ENCODE results near the gene NYAP2.

The NYAP2 gene

DNA sequence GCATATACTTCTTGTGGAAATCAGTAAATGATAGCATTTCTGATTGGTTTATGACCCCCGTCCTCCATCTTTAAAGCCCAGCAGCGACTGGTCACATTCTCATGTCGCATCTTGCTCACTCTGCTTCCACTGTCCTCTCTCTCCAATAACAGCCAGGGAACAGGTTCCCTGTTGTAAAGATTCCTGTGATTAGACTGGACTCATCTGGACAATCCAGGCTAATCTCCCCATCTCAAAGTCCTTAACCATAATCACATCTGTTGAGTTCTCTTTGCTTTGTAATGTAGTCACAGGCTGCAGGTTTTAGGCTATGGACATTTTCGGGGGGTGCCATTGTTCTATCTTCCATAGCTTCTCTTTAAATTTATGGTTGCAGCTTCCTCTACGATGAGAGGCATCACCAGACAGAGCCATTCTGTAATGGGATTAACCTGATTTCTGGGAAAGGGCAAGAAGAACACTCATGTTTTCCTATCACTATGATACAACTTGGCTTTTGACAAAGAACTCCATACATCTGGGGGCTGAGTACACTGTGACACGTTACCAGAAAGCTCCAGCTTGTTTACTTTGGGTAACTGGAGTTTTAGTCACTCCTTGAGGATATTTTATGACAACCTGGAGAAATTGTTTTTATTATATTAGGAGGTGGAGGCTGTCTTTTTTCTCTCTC, 159.0 kb downstream of the NYAP2 start:
- no peak for DNase-seq (ENCODE audit: low spot score)

DNA sequence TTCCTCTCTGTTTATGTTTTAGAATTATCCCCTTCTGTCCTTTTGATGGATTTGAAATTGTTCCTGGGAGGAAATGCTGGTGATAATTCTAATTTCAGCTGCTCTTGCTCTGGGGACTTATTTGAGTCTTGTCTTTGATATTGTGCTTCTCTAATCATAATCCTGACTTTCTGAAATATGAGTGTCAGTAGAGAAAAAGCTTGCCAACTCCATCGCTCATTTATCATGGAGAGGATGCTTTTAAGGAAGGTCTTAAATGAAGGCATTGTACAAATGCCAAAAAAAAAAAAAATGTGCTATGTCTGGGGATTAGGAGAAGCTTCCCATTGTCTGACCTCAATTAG, 159.5 kb downstream of the NYAP2 start:
- no peak for DNase-seq (ENCODE audit: low spot score)

DNA sequence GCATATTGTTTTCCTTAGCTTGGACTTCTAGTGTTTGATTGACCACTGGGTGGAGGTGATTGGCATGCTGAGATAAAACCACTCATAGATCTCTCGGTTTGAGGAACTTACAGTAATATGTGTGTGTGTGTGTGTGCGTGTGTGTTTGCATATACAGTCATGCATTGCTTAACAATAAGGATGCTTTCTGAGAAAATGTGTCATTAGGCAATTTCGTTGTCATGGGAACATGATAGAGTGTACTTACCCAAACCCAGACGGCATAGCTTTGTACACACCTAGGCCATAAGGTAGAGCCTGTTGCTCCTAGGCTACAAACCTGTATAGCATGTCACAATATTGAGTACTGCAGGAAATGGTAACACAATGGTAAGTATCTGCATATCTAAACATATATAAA, 167.3 kb downstream of the NYAP2 start:
- DNase-seq (ENCODE audit: low spot score), result no peak

DNA sequence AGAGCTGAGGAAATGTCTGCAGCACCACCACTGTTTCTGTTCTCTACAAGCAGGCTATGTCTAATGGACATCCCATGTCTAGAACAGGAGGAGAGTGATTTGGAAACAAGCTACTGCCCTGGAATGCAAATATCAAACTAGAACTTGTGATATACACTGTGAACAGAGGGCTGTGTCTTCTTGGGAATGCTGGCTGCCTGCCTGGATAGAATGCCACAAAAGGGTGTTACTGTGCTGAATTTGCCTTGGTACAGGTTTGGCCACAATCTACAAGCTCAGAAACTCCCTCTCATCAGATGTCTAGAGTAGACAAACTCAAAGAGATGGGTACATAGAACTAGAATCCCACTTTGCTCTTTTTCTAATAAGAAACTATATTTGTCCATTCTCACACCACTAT, 170.5 kb downstream of the NYAP2 start:
- DNase-seq (ENCODE audit: low spot score), result no peak

DNA sequence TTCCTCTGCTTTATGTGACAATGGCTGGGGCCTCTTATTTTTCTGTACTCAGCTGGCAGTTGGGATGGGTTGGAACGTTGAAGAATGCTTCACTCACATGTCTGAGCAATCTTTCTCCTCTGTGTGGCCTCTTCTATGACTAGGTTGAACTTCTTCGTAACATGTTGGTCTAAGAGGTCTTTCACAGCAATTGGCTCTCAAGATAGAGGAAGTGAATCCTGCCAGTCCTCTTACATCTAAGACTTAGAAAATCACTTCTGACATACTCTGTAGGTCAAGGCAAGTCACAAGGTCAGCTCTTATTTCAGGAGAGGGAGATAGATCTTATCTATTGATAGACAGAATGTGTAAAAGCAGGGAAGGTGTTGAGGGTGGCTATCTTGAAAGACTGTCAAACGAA, 174.1 kb downstream of the NYAP2 start:
- no peak for DNase-seq (ENCODE audit: low spot score)

DNA sequence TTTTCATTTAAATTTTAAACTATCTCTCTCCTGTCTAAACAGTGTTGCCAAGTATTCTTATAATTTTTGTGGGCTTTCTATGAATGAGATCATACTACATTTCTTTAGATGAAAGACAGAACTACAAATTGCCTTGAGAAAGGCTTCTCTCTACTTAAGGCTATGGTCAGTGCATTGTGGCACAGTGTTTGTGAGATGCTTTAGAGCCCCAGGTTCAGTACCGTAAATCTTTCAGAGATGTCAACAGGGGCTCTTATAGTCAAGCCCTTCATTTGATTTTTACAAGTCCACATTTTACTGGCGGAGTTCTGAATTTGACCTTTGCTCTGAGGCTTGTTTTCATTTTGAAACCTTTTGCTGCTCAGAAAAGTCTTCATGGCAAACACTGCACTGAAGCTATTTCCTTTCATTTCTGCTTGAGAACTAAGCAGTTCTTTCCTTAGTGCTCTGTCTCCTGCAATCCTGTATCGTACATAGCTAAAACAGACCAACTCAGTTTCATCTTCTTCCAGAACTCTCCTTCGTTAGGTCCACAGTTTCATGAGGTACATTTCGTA, 175.2 kb downstream of the NYAP2 start:
- no peak for DNase-seq (ENCODE audit: low spot score)

DNA sequence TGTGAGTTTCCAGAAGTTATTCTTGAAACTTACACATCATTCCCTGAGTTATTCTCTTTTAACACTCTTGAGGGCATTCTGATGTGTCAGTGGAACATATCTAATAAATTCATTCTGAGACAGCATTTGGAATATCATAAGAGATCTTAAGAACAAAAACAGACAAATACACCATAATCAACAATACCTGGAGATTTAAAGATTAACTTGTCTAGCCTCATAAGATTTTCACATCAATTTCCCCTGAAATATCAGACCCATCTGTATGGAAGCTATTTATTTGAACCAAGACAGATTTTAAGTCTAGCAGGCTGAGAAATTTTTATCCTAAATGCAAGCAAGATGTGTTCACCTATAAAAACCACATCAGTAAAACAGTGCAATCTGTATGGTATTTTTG, 181.6 kb downstream of the NYAP2 start:
- no peak for DNase-seq (ENCODE audit: low spot score)

DNA sequence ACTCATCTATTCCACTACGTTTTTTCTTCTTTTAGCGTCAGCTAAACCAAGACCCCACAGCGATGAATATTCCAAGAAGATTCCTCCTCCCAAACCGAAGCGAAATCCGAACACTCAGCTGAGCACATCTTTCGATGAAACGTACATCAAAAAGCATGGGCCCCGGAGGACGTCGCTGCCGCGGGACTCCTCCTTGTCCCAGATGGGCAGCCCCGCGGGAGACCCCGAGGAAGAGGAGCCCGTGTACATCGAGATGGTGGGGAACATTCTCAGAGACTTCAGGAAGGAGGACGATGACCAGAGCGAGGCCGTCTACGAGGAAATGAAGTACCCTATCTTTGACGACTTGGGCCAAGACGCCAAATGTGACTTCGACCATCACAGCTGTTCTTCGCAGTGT, 182.4 kb downstream of the NYAP2 start:
- no peak for DNase-seq (ENCODE audit: low spot score)

DNA sequence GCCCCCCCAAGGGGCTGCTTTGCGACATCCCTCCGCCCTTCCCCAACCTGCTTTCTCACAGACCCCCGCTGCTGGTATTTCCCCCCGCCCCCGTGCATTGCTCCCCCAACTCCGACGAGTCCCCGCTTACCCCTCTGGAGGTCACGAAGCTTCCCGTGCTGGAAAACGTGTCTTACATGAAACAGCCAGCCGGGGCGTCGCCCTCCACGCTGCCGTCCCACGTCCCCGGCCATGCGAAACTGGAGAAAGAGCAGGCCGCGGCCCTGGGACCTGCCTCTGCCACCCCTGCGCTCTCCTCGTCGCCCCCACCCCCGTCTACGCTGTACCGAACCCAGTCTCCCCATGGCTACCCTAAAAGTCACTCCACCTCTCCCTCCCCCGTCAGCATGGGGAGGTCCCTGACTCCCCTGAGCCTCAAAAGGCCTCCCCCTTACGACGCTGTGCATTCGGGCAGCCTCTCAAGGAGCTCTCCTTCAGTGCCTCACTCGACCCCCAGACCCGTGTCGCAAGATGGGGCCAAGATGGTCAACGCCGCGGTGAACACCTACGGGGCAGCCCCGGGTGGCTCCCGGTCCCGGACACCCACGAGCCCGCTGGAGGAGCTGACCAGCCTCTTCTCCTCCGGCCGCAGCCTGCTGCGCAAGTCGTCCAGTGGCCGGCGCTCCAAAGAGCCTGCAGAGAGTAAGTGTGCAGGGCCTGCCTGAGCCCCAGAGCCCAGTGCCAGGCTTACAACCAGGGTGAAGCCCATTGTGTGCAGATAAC, 183.0 kb downstream of the NYAP2 start:
- DNase-seq (ENCODE audit: low spot score), result no peak

DNA sequence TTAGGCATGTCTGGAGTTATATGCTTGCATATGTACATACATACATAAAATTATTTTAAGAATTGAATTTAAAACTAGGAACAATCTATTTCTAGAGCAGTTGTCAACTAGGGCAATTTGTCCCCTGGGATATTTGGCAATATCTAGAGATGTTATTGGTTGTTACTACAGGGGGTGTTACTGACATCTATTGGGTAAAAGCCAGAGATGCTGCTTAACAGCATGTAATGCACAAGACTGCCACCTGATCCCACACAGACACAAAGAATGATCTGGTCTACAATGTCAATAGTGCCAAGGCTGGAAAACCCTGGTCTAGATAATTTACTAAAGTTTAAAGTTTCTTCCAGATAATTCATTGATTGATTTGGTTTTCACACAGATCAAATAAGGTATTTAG, 185.3 kb downstream of the NYAP2 start:
- no peak for DNase-seq (ENCODE audit: low spot score)

DNA sequence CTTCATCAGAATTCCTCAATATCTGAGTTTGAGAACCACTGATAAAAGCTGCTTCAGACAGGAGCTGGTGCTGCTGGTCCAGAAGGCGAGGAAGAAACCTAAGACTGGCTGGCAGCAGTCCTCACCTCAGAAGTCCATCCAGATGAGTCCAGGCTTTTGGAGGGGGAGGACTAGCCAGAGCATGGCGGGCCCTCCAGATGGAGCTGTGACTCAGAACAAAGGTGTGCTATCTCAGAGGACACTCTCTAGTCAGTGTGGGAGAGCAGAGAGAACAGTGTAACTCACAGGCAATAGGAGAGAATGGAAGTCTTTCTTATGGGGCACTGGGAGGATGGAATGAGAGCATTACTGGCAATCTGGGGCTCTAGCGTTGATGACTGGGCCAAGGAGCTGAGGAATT, 191.4 kb downstream of the NYAP2 start:
- no peak for DNase-seq (ENCODE audit: low spot score)

DNA sequence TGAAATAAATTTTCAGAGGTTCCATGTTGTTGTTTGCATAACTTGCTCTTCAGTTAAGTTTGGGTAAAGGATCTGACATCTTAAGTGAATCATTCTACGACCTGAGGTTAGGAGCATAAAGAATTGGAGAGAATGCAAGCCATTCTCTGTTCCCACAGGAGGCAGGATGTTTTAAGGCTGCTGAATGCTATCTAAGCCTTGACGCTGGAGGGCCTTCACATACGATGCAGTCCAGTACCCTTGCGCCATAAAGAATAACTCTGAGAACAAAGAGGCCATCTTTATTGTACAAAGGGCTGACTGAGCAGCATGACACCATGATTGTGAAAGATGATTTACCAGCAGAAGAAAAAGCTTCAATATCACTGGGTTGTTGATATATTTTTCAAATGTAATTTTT, 198.4 kb downstream of the NYAP2 start:
- no peak for DNase-seq (ENCODE audit: low spot score)

DNA sequence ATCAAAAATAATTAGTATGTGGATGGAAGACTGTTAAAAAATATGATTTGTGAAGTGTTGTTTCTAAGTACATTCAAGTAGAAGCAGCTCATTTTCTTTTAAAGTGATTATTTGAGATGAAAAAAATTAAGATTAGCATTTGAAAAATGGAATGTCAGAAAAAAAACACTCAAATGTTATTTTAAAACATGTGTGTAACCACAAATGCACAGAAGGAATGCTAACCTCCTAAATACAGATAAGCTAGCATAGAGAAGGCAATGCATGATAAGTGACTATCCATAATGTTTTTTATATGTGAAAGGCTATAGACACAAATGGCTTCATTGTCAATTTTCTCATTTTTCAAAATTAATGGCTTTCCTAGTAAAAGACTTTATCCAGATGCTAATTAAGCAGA, 198.9 kb downstream of the NYAP2 start:
- DNase-seq (ENCODE audit: low spot score), result no peak

DNA sequence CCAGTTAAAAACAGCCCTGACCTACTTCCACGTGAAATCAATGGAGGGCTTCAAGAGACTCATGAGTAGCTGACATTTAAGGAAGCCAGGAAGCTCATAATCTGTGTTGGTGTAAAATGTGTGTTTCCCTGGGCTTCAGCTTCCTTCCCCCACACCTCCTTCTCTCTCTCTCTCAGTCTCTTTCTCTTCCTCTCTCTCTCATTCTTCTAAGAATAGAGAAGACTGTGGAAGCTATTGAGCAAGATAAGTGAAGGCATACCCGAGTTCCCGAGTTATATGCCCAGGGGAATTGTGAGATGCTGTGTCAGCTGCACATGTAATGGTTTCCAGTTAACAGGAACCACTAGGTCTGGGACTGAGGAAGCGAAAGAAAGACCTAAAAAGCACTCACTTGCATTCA, 199.4 kb downstream of the NYAP2 start:
- no peak for DNase-seq (ENCODE audit: low spot score)

DNA sequence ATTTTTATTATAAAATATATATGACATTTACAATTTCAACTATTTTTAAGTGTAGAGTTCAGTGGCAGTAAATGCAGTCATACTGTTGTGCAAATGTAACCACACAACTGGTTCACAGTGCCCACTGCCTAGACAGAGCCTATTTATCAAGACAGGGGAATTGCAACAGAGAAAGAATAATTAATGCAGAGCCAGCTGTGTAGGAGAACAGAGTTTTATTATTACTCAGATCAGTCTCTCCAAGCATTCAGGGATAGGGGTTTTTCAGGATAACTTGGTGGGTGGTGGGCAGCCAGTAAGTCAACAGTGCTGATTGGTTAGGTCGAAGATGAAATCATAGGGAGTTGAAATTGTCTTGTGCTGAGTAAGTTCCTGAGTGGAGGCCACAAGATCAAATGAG, 200.3 kb downstream of the NYAP2 start:
- no peak for DNase-seq (ENCODE audit: low spot score)

DNA sequence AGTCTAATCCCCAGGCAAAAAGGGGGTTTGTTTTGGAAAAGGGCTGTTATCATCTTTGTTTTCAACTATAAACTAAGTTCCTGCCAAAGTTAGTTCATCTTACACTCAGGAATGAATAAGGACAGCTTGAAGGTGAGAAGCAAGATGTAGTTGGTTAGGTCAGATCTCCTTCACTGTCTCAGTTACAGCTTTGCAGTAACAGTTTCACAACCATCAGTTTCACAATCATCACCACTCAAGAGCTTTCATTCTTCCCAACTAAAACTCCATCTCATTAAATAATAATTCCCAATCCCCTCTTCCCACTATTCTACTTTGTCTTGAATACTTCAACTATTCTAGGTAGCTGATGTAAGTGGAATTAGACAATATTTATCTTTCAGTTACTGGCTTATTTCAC, 200.9 kb downstream of the NYAP2 start:
- no peak for DNase-seq (ENCODE audit: low spot score)

DNA sequence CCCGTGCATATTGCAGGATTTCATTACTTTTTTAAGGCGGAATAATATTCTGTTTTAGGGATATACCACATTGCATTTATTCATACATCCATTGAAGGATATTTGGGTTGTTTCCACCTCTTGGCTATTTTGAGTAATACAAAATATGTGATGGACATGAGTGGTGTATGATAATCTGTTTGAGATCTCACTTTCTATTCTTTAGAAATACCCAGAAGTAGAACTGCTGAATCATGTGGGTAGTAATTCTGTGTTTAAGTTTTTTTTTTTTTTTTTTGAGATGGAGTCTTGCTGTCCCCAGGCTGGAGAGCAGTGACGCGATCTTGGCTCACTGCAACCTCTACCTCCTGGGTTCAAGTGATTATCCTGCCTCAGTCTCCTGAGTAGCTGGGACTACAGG, 201.4 kb downstream of the NYAP2 start:
- no peak for DNase-seq (ENCODE audit: low spot score)

DNA sequence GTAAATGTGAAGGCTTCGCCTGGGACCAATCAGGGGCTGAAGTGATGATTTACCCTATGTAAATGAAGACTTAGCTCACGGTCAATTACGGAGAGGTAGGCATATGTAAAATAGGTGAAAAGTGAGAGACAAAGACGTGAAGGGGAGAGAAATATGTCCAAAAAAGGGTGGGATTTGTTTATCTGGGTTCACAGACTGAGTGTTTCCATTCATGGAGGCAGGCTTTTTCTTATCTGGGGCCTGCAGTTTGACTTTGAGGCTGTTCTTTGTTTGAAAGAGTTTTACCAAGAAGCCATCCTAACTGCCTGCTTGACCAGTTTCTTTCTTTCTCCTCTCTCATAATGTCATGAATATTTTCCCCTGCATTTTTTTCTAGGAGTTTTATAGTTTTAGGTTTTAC, 202.7 kb downstream of the NYAP2 start:
- DNase-seq (ENCODE audit: low spot score), result no peak

DNA sequence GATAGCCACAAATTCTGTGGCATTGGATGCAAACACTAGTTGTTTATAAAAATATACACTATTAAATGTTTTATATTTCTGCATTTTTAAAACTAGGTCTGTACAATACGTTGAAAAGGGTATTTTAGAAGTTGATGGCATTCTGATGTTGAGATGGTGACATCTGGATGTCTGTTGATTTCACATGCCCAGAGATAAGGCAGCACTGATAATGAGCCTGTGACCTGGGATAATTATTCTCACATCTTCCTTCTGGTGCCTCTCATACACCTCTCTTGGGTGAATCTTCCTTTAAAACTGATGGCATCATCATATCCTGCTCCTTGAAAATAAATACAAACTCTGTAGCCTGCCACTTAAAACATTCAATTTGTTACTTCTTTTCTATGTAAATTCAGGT, 208.6 kb downstream of the NYAP2 start:
- DNase-seq (ENCODE audit: low spot score), result no peak

DNA sequence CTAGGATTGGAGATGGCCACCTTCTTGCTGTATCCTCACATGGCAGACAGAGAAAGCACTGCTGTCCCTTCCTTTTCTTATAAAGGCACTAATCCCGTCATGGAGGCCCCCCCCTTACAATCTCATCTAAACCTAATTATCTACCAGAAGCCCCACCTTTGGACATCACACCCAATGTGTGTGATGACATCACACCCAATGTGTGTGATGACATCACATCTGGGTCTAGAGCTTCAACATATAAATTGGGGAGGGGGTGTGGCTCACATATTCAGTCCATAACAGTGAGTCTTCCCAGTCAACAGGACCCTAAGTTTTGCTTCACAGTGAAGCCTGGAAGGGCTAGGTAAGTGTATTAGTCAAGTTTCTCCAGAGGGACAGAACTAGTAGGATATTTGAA, 213.1 kb downstream of the NYAP2 start:
- no peak for DNase-seq (ENCODE audit: low spot score)

DNA sequence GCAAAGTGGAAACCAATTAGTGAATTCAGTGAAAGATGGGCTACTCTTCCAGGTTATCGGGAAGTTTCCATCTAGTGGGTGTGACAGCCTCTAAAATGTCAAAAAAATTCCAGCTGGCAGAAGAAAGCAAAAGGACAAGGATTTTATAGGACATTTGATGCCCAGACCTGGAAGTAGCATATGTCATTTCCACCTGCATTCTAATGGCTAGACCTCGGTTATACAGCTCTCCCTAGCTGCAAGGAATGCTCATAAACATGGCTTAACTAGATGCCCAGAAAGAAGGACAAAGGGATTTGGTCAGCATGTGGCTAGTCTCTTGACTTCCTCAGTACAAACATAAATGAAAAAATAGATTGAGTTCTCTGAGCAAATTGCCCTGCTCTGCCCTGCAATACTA, 215.4 kb downstream of the NYAP2 start:
- no peak for DNase-seq (ENCODE audit: low spot score)

DNA sequence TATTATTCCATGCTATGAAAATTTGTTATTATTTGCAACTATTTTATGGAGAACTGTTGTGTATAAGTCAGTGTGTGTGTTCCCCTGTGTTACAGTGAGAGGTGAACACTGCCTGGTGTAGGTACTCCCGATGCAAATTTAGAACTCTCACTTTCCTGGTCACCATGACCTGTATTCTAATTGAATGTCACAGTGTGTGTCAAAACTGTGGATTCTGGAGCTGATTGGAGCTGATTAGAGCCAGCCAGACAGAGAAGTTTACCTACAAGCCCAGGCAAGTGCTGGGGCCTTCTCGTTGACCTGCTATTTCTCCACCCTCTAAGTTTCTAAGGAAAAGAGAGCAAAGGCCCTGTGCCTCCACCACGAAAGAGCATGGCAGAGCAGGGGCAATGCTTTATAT, 216.0 kb downstream of the NYAP2 start:
- no peak for DNase-seq (ENCODE audit: low spot score)

DNA sequence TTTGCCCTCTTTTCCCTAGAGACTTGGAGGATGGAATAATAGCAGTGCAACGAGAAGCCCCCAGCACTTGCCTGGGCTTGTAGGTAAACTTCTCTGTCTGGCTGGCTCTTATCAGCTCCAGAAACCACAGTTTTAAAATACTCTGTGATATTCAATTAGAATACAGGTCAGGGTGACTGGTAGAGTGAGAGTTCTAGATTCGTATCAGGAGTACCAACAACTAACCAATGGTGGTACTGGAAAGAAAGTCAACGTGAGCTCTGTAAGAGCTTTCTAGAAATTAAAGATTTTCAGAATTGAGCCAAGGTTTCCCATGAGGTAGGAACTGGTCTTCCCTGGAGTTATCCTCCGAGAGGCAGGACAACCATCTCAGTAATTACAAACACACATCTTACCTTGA, 216.9 kb downstream of the NYAP2 start:
- DNase-seq (ENCODE audit: low spot score), result no peak

DNA sequence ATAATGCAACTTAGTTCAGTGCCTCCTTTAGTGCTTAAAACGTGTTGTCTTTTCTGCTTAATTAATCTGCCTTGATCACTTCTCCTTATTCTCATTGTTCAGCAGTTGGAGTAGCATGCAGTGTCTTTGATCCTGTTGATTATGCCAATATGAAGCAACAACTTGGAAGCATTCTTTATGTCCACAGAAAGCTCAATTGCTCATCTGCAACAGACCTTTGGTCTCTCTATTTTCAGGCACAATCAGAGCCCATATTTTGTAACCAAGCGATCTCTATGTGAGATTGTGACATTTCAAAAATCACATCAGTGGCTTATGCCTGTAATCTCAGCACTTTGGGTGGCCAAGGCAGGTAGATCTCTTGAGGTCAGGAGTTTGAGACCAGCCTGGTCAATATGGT, 217.3 kb downstream of the NYAP2 start:
- DNase-seq (ENCODE audit: low spot score), result no peak

Data from AG08395 (cell line).